Thyroid gland (tissue), 4 donors: ENCODE results near the gene CPS1. TPM values are rescaled to one million over a fixed set of nuclear protein-coding genes. Genes with fewer than 3 reads are reported as not detected.

Experiments
- DNase-seq, 2 donors: peaks; one replicate each; pipeline ENCODE4 v3.0.0-alpha.2; 2019
- H3K27ac ChIP-seq, 3 donors: fragments of 200-600 bp; sonication (generic); 1 replicate in 2 of 3; 2 replicates in 1 of 3; pipeline ENCODE4 v1.5.1; 2016 to 2019; ENCODE audit warnings: mild to moderate bottlenecking in 1 of 3, moderate library complexity in 1 of 3
- H3K27me3 ChIP-seq: fragments of 200-600 bp; sonication (generic); one replicate; pipeline ENCODE4 v1.5.1; 2019
- H3K36me3 ChIP-seq, 2 donors: fragments of 200-600 bp; sonication (generic); one replicate each; pipeline ENCODE4 v1.5.1; 2016 to 2019
- H3K4me1 ChIP-seq, 2 donors: fragments of 200-600 bp; sonication (generic); one replicate each; pipeline ENCODE4 v1.5.1; 2017 to 2019
- H3K4me3 ChIP-seq, 3 donors: fragments of 200-600 bp; sonication (generic); replicated peaks in 1 of 3; 1 replicate in 2 of 3; 2 replicates in 1 of 3; pipeline ENCODE4 v1.5.1; 2016; ENCODE audit warnings: mild to moderate bottlenecking in 1 of 3
- H3K9me3 ChIP-seq: fragments of 200-600 bp; sonication (generic); one replicate; pipeline ENCODE4 v1.5.1; 2017
- CTCF ChIP-seq, 6 experiments: fragments of 200-600 bp in 3 of 6; fragments of 450-650 bp in 3 of 6; sonication (generic) in 3 of 6; IDR thresholded peaks; one replicate each; pipeline ENCODE4 v1.5.1; 2016 to 2019; ENCODE audit warnings: antibody characterized with exemption in 6 of 6, mild to moderate bottlenecking in 2 of 6, inconsistent platforms in 1 of 6, moderate library complexity in 1 of 6
- POLR2A ChIP-seq, 2 donors: fragments of 450-650 bp; IDR thresholded peaks; one replicate each; pipeline ENCODE4 v1.6.1; 2017; ENCODE audit warnings: antibody characterized with exemption in 2 of 2, mild to moderate bottlenecking in 2 of 2, moderate library complexity in 1 of 2
- WGBS, 2 donors: methylation state at CpG; one replicate each; pipeline ENCODE4 v1.1.5; 2017; 5-methylcytosine and 5-hydroxymethylcytosine counted together
- intact Hi-C: fragments of 100-400 bp; cut with DNase I; formaldehyde crosslinking; loops from one replicate; pipeline ENCODE4 v1.15.1; 2023
- total RNA-seq, 4 donors: library from RNA; depleted of rRNA; stranded (reverse); fragments of >200 nt; gene quantifications; one replicate each; pipeline ENCODE4 v1.2.3, GENCODE V29; 2016

CPS1 gene
- total RNA-seq, 4 donors from 2014 or later = 3.9 to 14.9 (median 10.1) TPM

- no peak overlapping the region for H3K27ac ChIP-seq
- no peaks in the 10 kb centered on the region for H3K27me3 ChIP-seq
- TF ChIP-seq POLR2A (IDR thresholded peaks at IDR 0.05) = no peak
- no peak for TF ChIP-seq CTCF (IDR thresholded peaks at IDR 0.05)
- DNase-seq = no peak
- intact Hi-C loops = no loop called here
- no peaks in the 10 kb centered on the region for H3K4me1 ChIP-seq
- no peaks in the 10 kb centered on the region for H3K9me3 ChIP-seq
- no peaks in the 10 kb centered on the region for H3K36me3 ChIP-seq
- no peak overlapping the region for H3K4me3 ChIP-seq
These were observed 104.4 kb downstream of the CPS1 start for GRCh38 chr2:210660751-210661150.

GRCh38 chr2:210662560-210662959 is 106.2 kb downstream of the CPS1 start:
- TF ChIP-seq CTCF (IDR thresholded peaks at IDR 0.05) (no peak), POLR2A (IDR thresholded peaks at IDR 0.05) (no peak)

GRCh38 chr2:210663631-210664089 is 107.3 kb downstream of the CPS1 start:
- TF ChIP-seq POLR2A (IDR thresholded peaks at IDR 0.05) (no peak), CTCF (IDR thresholded peaks at IDR 0.05) (no peak)
- H3K36me3 ChIP-seq = no peaks in the 10 kb centered on the region
- 38 to 39% methylated on average over 3 of the region's 3 CpGs for WGBS, 2 donors

More at GRCh38 chr2:210662560-210662959, 106.2 kb downstream of the CPS1 start:
- WGBS, 2 donors = 77 to 86% methylated on average over 1 of the region's 1 CpG
- H3K27ac ChIP-seq = no peak overlapping the region
- no peak overlapping the region for H3K4me3 ChIP-seq
- intact Hi-C loops = no loop called here
- no peaks in the 10 kb centered on the region for H3K4me1 ChIP-seq
- no peaks in the 10 kb centered on the region for H3K36me3 ChIP-seq
- no peaks in the 10 kb centered on the region for H3K9me3 ChIP-seq
- no peak for DNase-seq
- H3K27me3 ChIP-seq = no peaks in the 10 kb centered on the region

GRCh38 chr2:210667711-210668110 is 111.3 kb downstream of the CPS1 start:
- intact Hi-C loops = no loop called here
- TF ChIP-seq POLR2A (IDR thresholded peaks at IDR 0.05) = no peak
- no peak for TF ChIP-seq CTCF (IDR thresholded peaks at IDR 0.05)
- Histone ChIP-seq H3K9me3 (no peaks in the 10 kb centered on the region), H3K36me3 (no peaks in the 10 kb centered on the region), H3K4me1 (no peaks in the 10 kb centered on the region), H3K27ac (no peak overlapping the region), H3K4me3 (no peak overlapping the region), H3K27me3 (no peaks in the 10 kb centered on the region)
- 80 to 86% methylated on average over 5 of the region's 5 CpGs for WGBS, 2 donors
- no peak for DNase-seq

More at GRCh38 chr2:210663631-210664089, 107.3 kb downstream of the CPS1 start:
- Histone ChIP-seq H3K9me3 (no peaks in the 10 kb centered on the region), H3K4me1 (no peaks in the 10 kb centered on the region), H3K27me3 (no peaks in the 10 kb centered on the region), H3K27ac (no peak overlapping the region), H3K4me3 (no peak overlapping the region)
- no peak for DNase-seq
- intact Hi-C loops = no loop called here

- WGBS, 2 donors = 91 to 95% methylated on average over 3 of the region's 3 CpGs
- Histone ChIP-seq H3K4me1 (no peaks in the 10 kb centered on the region), H3K27ac (no peak overlapping the region), H3K9me3 (no peaks in the 10 kb centered on the region), H3K4me3 (no peak overlapping the region), H3K36me3 (no peaks in the 10 kb centered on the region), H3K27me3 (no peaks in the 10 kb centered on the region)
- DNase-seq = no peak
- intact Hi-C loops = no loop called here
- TF ChIP-seq CTCF (IDR thresholded peaks at IDR 0.05) (no peak), POLR2A (IDR thresholded peaks at IDR 0.05) (no peak)
These were observed 114.7 kb downstream of the CPS1 start for GRCh38 chr2:210671065-210671464.
